Kidney (tissue), 14 donors: ENCODE data around the gene TNFRSF12A. TPM values are rescaled to one million over a fixed set of nuclear protein-coding genes. Genes with fewer than 3 reads are reported as not detected.

ENCODE experiments used
- DNase-seq, 5 donors: peaks; one replicate each; pipeline ENCODE4 v3.0.0-alpha.2; 2013 to 2020
- FAIRE-seq: peaks from 2 replicates; lab custom pipeline; 2012; peaks lifted over from hg19 to GRCh38; lab: Jason Lieb, UNC
- H3K27ac ChIP-seq, 2 donors: one replicate each; pipeline ENCODE4 v1.7.0; 2013; ENCODE audit warnings: low read depth in 2 of 2, low read length in 2 of 2, inconsistent platforms in 1 of 2
- H3K27me3 ChIP-seq: one replicate; pipeline ENCODE4 v1.7.1; 2013; ENCODE audit warnings: low read length, inconsistent platforms; ENCODE audit not compliant: control insufficient read depth, insufficient read depth
- H3K36me3 ChIP-seq, 3 donors: one replicate each; pipeline versions ENCODE4 v1.7.0 to v1.7.1; 2013; ENCODE audit warnings: low read length in 3 of 3, control low read depth in 1 of 3, inconsistent platforms in 1 of 3; ENCODE audit not compliant: insufficient read depth in 3 of 3, control insufficient read depth in 2 of 3
- H3K4me1 ChIP-seq, 3 donors: one replicate each; pipeline versions ENCODE4 v1.7.0 to v1.7.1; 2013; ENCODE audit warnings: low read length in 3 of 3, inconsistent platforms in 1 of 3, low read depth in 1 of 3; ENCODE audit not compliant: control insufficient read depth in 2 of 3, insufficient read depth in 2 of 3
- H3K4me3 ChIP-seq, 3 donors: one replicate each; pipeline versions ENCODE4 v1.7.0 to v1.8.1; 2013; ENCODE audit warnings: low read length in 3 of 3, control low read depth in 1 of 3, inconsistent platforms in 1 of 3
- H3K9ac ChIP-seq, 3 donors: one replicate each; pipeline versions ENCODE4 v1.7.0 to v1.7.1; 2013; ENCODE audit warnings: low read length in 3 of 3, control low read depth in 1 of 3, inconsistent platforms in 1 of 3
- H3K9me3 ChIP-seq, 3 donors: one replicate each; pipeline versions ENCODE4 v1.7.0 to v1.7.1; 2013; ENCODE audit warnings: low read length in 3 of 3, control low read depth in 1 of 3, inconsistent platforms in 1 of 3; ENCODE audit not compliant: control insufficient read depth in 2 of 3, insufficient read depth in 1 of 3
- intact Hi-C: fragments of 100-400 bp; cut with DNase I; formaldehyde crosslinking; loops from one replicate; pipeline ENCODE4 v1.11.1; 2022
- polyA plus RNA-seq: library from polyadenylated mRNA; stranded (reverse); fragments of 350-450 nt; fragmentation: Illumina TruSeq; extraction: RNeasy Lipid Tissue Mini Kit (QIAGEN cat#74804); gene quantifications from one replicate; pipeline ENCODE4 v1.2.3, GENCODE V29; 2014; ENCODE audit warnings: low read depth, low replicate concordance; ENCODE audit not compliant: insufficient read depth
- total RNA-seq: library from RNA; stranded (reverse); fragmentation: NEBNext Ultra II Directional; extraction: Animal tissue kit (Norgen Biotek cat#: 25700); gene quantifications from one replicate; pipeline ENCODE4 v1.2.1, GENCODE V29; 2021
- TF ChIP-seq, protein P1 (sequence below): IDR thresholded peaks from 3 replicates; pipeline ENCODE4 v1.5.1; 2012; ENCODE audit warnings: mild to moderate bottlenecking, moderate library complexity, borderline replicate concordance; ENCODE audit not compliant: insufficient read depth; ENCODE audit errors: extremely low read depth
- donor health status: control.
- donor health status: control.
- donor health status: control.
- donor health status: control.
- donor health status: control.
- donor health status: DM: yes; HTN: yes; CAD: no.
- donor health status: Normal renal cell carcinoma (clear cell type).

The TNFRSF12A gene
- total and polyA plus RNA-seq, 2 donors from 2014 or later = 87.3 to 114 TPM

DNA sequence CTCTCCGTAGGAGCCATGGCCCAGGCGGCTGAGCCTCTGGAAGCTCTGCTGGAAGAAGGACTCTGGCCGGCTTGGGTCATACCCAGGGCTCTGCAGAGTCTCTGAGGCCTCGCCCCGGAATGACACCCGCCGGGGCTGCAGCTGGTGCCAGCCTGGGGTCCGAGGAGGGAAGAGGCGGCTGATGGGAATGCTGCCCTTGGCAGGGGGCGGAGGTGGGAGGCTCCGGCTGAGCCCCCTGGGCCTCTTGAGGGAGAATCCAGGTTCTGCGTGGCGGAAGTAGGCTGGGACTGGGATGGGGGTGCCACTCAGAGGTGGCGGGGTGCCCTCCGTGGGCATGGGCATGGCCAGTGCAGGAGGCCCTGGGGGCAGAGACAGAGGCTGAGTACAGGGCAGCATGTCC, 43.5 kb upstream of the TNFRSF12A start:
- H3K9ac ChIP-seq = no peak overlapping the region
- TF ChIP-seq, protein P1, sequence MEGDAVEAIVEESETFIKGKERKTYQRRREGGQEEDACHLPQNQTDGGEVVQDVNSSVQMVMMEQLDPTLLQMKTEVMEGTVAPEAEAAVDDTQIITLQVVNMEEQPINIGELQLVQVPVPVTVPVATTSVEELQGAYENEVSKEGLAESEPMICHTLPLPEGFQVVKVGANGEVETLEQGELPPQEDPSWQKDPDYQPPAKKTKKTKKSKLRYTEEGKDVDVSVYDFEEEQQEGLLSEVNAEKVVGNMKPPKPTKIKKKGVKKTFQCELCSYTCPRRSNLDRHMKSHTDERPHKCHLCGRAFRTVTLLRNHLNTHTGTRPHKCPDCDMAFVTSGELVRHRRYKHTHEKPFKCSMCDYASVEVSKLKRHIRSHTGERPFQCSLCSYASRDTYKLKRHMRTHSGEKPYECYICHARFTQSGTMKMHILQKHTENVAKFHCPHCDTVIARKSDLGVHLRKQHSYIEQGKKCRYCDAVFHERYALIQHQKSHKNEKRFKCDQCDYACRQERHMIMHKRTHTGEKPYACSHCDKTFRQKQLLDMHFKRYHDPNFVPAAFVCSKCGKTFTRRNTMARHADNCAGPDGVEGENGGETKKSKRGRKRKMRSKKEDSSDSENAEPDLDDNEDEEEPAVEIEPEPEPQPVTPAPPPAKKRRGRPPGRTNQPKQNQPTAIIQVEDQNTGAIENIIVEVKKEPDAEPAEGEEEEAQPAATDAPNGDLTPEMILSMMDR = no peak
- no peaks in the 10 kb centered on the region for H3K36me3 ChIP-seq
- intact Hi-C loops = no loop called here
- DNase-seq = peak in 1 of 5 donors; percentile 58
- H3K4me1 ChIP-seq = peaks cover 0 to 6% (median 0%) of the 10 kb centered on the region in 3 donors
- H3K27ac ChIP-seq = no peak overlapping the region
- no peaks in the 10 kb centered on the region for H3K9me3 ChIP-seq
- FAIRE-seq = no peak
- H3K4me3 ChIP-seq = no peak overlapping the region
- no peaks in the 10 kb centered on the region for H3K27me3 ChIP-seq

DNA sequence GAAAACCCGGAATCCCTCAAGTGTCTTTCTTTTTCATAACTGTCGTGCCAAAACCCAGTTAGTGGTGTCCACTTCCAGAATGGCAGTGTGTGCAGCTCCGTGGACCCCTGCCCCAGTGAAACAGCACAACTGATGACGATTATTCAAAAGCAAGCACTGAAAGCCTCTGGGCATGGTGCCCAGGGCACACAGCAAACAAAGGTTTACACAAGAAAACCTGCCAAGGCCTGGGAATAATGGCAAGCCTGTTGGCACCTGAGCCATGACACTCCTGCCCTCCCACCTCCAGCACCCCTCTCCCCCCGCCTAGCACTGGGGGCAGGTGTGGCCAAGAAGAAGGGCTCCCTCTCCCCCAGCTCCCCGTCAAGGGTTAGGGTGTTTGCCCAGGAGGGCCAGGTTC, 42.7 kb upstream of the TNFRSF12A start:
- Histone ChIP-seq H3K9ac (no peak overlapping the region), H3K9me3 (no peaks in the 10 kb centered on the region), H3K36me3 (no peaks in the 10 kb centered on the region), H3K4me1 (peaks cover 0 to 6% (median 0%) of the 10 kb centered on the region in 3 donors), H3K27me3 (no peaks in the 10 kb centered on the region), H3K27ac (no peak overlapping the region), H3K4me3 (no peak overlapping the region)
- intact Hi-C loops = no loop called here
- FAIRE-seq (no peak), DNase-seq (no peak)
- TF ChIP-seq, protein P1 = no peak

DNA sequence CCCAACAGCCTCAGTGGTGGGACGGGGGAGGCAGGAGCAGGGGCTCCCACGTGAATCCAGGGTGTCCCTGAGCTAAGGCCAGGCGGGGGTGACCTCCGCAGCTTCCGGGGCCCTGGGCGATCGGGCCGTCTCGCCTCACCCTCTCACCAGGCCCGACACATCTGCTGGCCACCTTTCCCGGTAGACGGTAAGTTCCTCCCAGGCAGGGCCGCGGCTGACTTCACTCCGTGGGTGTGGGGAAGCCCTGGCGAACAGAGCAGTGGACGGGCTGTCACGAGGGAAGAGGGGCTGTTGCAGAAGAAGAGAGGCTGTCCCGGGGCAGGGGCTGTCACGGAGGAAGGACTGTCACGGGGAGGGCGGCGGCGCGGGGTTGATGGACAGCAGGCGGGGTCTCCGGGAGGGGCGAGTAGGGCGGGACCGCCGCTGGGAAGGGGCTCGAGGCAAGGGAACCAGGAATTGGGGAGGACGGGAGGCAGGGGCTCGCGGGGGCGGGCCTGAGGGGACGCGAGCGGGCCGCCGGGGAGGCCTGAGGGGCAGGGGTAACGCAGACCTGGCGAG, 40.4 kb upstream of the TNFRSF12A start:
- Histone ChIP-seq H3K27ac (no peak overlapping the region), H3K9ac (no peak overlapping the region), H3K4me3 (peak overlapping the region in 1 of 3 donors; percentile 87), H3K9me3 (no peaks in the 10 kb centered on the region), H3K4me1 (peaks cover 0 to 6% (median 0%) of the 10 kb centered on the region in 3 donors), H3K27me3 (no peaks in the 10 kb centered on the region), H3K36me3 (no peaks in the 10 kb centered on the region)
- peak in 2 of 5 donors; percentile 79 to 81 for DNase-seq
- intact Hi-C loops = no loop called here
- no peak for FAIRE-seq
- TF ChIP-seq, protein P1 = no peak
